ENCODE measurements around the gene PSME1.

PSME1 gene

DNA sequence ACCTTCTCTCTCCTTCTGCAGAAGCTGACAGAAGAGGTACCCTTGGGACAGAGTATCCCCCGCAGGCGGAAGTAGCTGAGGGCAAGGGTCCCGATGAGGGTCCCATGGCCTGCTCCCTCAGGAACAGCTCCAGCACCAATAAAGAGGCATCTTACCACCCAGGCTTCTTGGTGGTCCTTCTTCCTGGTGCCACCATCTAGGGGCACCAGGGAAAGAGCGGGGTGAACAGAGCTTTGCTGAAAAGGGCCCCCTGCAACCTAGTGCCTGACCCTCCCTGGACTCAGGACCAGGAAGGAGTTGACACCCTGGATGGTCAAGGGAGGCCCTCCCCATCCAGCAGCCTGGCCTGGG, 24.5 kb downstream of the PSME1 start:
- no peaks in the 10 kb centered on the region for H3K27me3 ChIP-seq (ENCODE audit: insufficient read depth, low read length, poor library complexity)
- no peak for ATAC-seq (ENCODE audit: insufficient read depth, low read depth)
- peaks cover 9% of the 10 kb centered on the region for H3K79me2 ChIP-seq (ENCODE audit: insufficient read depth, low read length)
- no peak overlapping the region for H2AFZ ChIP-seq (ENCODE audit: low read depth, low read length)
- DNase-seq: no peak
- peaks cover 77% of the 10 kb centered on the region for H3K36me3 ChIP-seq (ENCODE audit: insufficient read depth, low read length)
- no peaks in the 10 kb centered on the region for H3K9me3 ChIP-seq (ENCODE audit: insufficient read depth, low read length, severe bottlenecking)
- peak overlapping the region; percentile 23; the same call in 1 of the 2 replicates for H3K4me2 ChIP-seq (ENCODE audit: insufficient read depth, low read length)
- H3K9ac ChIP-seq (ENCODE audit: low read depth, low read length): peak overlapping the region; percentile 12; the same call in 1 of the 2 replicates
- H3K4me3 ChIP-seq (ENCODE audit: low read depth in 1 of 2, low read length in 2 of 2): no peak overlapping the region
- TF ChIP-seq EZH2 (IDR thresholded peaks at IDR 0.05; ENCODE audit: borderline replicate concordance, low read depth, low read length, severe bottlenecking): no peak
- TF ChIP-seq, protein P1, sequence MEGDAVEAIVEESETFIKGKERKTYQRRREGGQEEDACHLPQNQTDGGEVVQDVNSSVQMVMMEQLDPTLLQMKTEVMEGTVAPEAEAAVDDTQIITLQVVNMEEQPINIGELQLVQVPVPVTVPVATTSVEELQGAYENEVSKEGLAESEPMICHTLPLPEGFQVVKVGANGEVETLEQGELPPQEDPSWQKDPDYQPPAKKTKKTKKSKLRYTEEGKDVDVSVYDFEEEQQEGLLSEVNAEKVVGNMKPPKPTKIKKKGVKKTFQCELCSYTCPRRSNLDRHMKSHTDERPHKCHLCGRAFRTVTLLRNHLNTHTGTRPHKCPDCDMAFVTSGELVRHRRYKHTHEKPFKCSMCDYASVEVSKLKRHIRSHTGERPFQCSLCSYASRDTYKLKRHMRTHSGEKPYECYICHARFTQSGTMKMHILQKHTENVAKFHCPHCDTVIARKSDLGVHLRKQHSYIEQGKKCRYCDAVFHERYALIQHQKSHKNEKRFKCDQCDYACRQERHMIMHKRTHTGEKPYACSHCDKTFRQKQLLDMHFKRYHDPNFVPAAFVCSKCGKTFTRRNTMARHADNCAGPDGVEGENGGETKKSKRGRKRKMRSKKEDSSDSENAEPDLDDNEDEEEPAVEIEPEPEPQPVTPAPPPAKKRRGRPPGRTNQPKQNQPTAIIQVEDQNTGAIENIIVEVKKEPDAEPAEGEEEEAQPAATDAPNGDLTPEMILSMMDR (IDR thresholded peaks at IDR 0.05; ENCODE audit: borderline replicate concordance, extremely low read depth, low read length, poor library complexity, severe bottlenecking): no peak
- peaks cover 23% of the 10 kb centered on the region for H3K4me1 ChIP-seq (ENCODE audit: insufficient read depth, low read length)
- peak overlapping the region; percentile 58 for H3K27ac ChIP-seq (ENCODE audit: low read length)
- H4K20me1 ChIP-seq (ENCODE audit: insufficient read depth, low read length): no peaks in the 10 kb centered on the region

DNA sequence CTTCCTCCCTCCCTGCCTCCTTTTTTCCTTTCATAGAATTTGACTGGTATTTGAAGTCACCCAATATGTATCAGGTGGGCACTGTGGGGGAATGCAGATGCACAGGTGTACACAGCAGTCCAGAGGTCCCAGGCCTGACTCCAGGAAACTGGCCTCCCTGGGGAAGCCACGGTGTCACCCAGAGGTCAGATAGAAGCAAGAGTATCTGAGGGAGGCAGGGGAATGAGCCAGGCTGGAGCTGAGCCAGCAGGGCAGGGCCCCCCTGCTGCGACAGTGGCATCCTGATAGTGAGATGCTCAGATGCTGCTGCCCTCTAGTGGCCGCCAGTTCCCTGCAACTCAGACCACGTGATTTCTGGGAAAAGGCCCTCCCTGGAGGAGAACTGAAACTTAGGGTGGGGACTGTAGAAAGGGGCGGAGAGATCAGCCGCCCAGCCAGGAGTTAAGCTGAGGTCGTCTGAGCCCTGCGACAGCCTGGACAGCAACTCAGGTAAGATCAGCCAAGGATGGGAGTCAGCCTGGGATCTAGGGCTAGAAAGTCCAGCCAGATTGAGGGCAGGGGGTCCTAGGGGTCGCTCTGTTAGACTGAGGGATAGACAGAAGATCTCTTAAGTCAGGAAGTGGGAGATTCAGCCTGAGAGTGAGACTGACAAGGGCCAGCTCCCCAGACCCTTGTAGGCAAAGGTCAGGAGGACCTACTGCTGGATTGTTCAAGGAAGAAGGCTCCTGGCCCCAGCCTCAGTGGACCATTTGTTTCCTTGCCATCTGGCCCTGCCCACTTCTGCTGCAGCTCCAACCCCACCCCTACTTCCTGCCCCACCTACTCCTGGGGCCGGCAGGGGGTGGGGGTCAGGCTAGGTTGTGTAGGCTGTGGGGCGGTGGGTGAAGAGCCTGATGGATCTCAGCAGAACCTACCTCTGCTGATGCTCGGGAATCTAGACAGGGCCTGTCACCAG, 25.1 kb downstream of the PSME1 start, which contains the start of gene IRF9:
TSS of gene IRF9 (plus strand) at position 416 of the 955 bp plus-strand sequence. CDS start 880 bp downstream, outside the sequence.
- Histone ChIP-seq H3K4me2 (ENCODE audit: insufficient read depth, low read length) (peak within 1 kb of the TSS; percentile 79), H3K4me3 (ENCODE audit: low read depth in 1 of 2, low read length in 2 of 2) (peak within 1 kb of the TSS; percentile 24 to 61; a peak in 3 of 4 replicates), H3K79me2 (ENCODE audit: insufficient read depth, low read length) (peaks cover 9% of the 10 kb centered on the region), H4K20me1 (ENCODE audit: insufficient read depth, low read length) (no peaks in the 10 kb centered on the region), H3K9me3 (ENCODE audit: insufficient read depth, low read length, severe bottlenecking) (no peaks in the 10 kb centered on the region), H3K27me3 (ENCODE audit: insufficient read depth, low read length, poor library complexity) (no peaks in the 10 kb centered on the region), H3K9ac (ENCODE audit: low read depth, low read length) (peak within 1 kb of the TSS; percentile 61), H2AFZ (ENCODE audit: low read depth, low read length) (peak within 1 kb of the TSS; percentile 65), H3K36me3 (ENCODE audit: insufficient read depth, low read length) (peaks cover 77% of the 10 kb centered on the region), H3K4me1 (ENCODE audit: insufficient read depth, low read length) (peaks cover 23% of the 10 kb centered on the region), H3K27ac (ENCODE audit: low read length) (peak within 1 kb of the TSS; percentile 78)
- DNase-seq: peak; percentile 98
- no peak for TF ChIP-seq EZH2 (IDR thresholded peaks at IDR 0.05; ENCODE audit: borderline replicate concordance, low read depth, low read length, severe bottlenecking)
- TF ChIP-seq, protein P1 (IDR thresholded peaks at IDR 0.05; ENCODE audit: borderline replicate concordance, extremely low read depth, low read length, poor library complexity, severe bottlenecking): peak; percentile 100
- peak; percentile 91 for ATAC-seq (ENCODE audit: insufficient read depth, low read depth)

DNA sequence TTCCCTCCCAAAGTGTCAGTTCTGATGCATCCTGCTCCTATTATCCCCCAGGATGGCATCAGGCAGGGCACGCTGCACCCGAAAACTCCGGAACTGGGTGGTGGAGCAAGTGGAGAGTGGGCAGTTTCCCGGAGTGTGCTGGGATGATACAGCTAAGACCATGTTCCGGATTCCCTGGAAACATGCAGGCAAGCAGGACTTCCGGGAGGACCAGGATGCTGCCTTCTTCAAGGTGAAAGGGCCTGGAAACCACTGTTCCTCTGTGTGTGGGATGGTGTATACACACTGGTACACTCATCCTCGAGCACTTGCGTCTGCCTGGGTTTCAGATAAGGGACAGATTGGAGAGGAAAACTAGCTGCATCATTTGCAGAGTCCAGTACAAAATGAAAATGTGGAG, 26.1 kb downstream of the PSME1 start:
- H3K4me1 ChIP-seq (ENCODE audit: insufficient read depth, low read length): peaks cover 23% of the 10 kb centered on the region
- no peaks in the 10 kb centered on the region for H3K27me3 ChIP-seq (ENCODE audit: insufficient read depth, low read length, poor library complexity)
- ATAC-seq (ENCODE audit: insufficient read depth, low read depth) (no peak), DNase-seq (no peak)
- H3K4me2 ChIP-seq (ENCODE audit: insufficient read depth, low read length): peak overlapping the region; percentile 79
- H3K4me3 ChIP-seq (ENCODE audit: low read depth in 1 of 2, low read length in 2 of 2): peak overlapping the region; percentile 24 to 61; a peak in 3 of 4 replicates
- H3K27ac ChIP-seq (ENCODE audit: low read length): peak overlapping the region; percentile 78
- peak overlapping the region; percentile 65; the same call in 1 of the 2 replicates for H2AFZ ChIP-seq (ENCODE audit: low read depth, low read length)
- peaks cover 70% of the 10 kb centered on the region for H3K36me3 ChIP-seq (ENCODE audit: insufficient read depth, low read length)
- no peaks in the 10 kb centered on the region for H3K9me3 ChIP-seq (ENCODE audit: insufficient read depth, low read length, severe bottlenecking)
- no peaks in the 10 kb centered on the region for H4K20me1 ChIP-seq (ENCODE audit: insufficient read depth, low read length)
- H3K79me2 ChIP-seq (ENCODE audit: insufficient read depth, low read length): peaks cover 9% of the 10 kb centered on the region
- H3K9ac ChIP-seq (ENCODE audit: low read depth, low read length): peak overlapping the region; percentile 61
- TF ChIP-seq EZH2 (IDR thresholded peaks at IDR 0.05; ENCODE audit: borderline replicate concordance, low read depth, low read length, severe bottlenecking): no peak
- TF ChIP-seq, protein P1 (IDR thresholded peaks at IDR 0.05; ENCODE audit: borderline replicate concordance, extremely low read depth, low read length, poor library complexity, severe bottlenecking): no peak
